HepG2 (cell line): ENCODE results near the gene PHKG2. TPM values are rescaled to one million over a fixed set of nuclear protein-coding genes. Genes with fewer than 3 reads are reported as not detected.

Source experiments
- AFF4 ChIP-seq: sonication (generic); formaldehyde crosslinking; IDR thresholded peaks from 2 replicates; pipeline ENCODE4 v1.4.0; 2020; ENCODE audit warnings: missing genetic modification reagents
- ATM ChIP-seq: fragments of 450-650 bp; IDR thresholded peaks from 2 replicates; pipeline ENCODE4 v1.7.1; 2017; ENCODE audit warnings: mild to moderate bottlenecking, borderline replicate concordance
- BHLHE40 ChIP-seq: IDR thresholded peaks from 2 replicates; pipeline ENCODE4 v1.6.1; 2011; ENCODE audit warnings: low read length, improper control_type of control experiment
- EEA1 ChIP-seq: sonication (generic); formaldehyde crosslinking; IDR thresholded peaks from 2 replicates; pipeline ENCODE4 v1.5.1; 2020; ENCODE audit warnings: mild to moderate bottlenecking, missing genetic modification reagents, borderline replicate concordance
- GFI1 ChIP-seq: sonication (generic); formaldehyde crosslinking; IDR thresholded peaks from 2 replicates; pipeline ENCODE4 v1.5.0; 2020; ENCODE audit warnings: missing genetic modification reagents, mild to moderate bottlenecking, borderline replicate concordance
- MTF1 ChIP-seq: sonication (generic); formaldehyde crosslinking; IDR thresholded peaks from 2 replicates; pipeline ENCODE4 v1.5.0; 2020; ENCODE audit warnings: missing genetic modification reagents
- NFYC ChIP-seq: IDR thresholded peaks from 2 replicates; pipeline ENCODE4 v1.6.1; 2016; ENCODE audit warnings: missing genetic modification reagents, missing compliant biosample characterization
- PBX2 ChIP-seq: IDR thresholded peaks from 2 replicates; pipeline ENCODE4 v1.6.1; 2016; ENCODE audit warnings: control low read depth
- PHF20 ChIP-seq: sonication (generic); formaldehyde crosslinking; IDR thresholded peaks from 2 replicates; pipeline ENCODE4 v1.5.0; 2020; ENCODE audit warnings: mild to moderate bottlenecking, missing genetic modification reagents
- PRDM4 ChIP-seq: sonication (generic); formaldehyde crosslinking; IDR thresholded peaks from 2 replicates; pipeline ENCODE4 v1.9.0; 2021; ENCODE audit warnings: missing genetic modification reagents, borderline replicate concordance
- RORA ChIP-seq: sonication (generic); formaldehyde crosslinking; IDR thresholded peaks from 2 replicates; pipeline ENCODE4 v1.5.0; 2020; ENCODE audit warnings: mild to moderate bottlenecking, missing genetic modification reagents, moderate library complexity
- SOX13 ChIP-seq, 3 experiments: fragments of 450-650 bp in 1 of 3; sonication (generic) in 1 of 3; formaldehyde crosslinking in 1 of 3; IDR thresholded peaks in 2 of 3; conservative IDR thresholded peaks in 1 of 3; 2 replicates each; pipeline versions ENCODE4 v1.5.0 to v1.6.1; 2016 to 2020; ENCODE audit warnings: antibody characterized with exemption in 1 of 3, mild to moderate bottlenecking in 1 of 3, missing compliant biosample characterization in 1 of 3, missing genetic modification reagents in 1 of 3, moderate library complexity in 1 of 3
- YY1 ChIP-seq: IDR thresholded peaks from 2 replicates; pipeline ENCODE4 v1.6.1; 2011; ENCODE audit warnings: low read length, low read depth, moderate library complexity, mild to moderate bottlenecking; ENCODE audit not compliant: insufficient read depth, insufficient replicate concordance
- ZFP36L1 ChIP-seq: sonication (generic); formaldehyde crosslinking; IDR thresholded peaks from 2 replicates; pipeline ENCODE4 v1.8.0; 2022; ENCODE audit warnings: mild to moderate bottlenecking, missing genetic modification reagents, moderate library complexity
- ZFY ChIP-seq: sonication (generic); formaldehyde crosslinking; IDR thresholded peaks from 2 replicates; pipeline ENCODE4 v1.4.0; 2020; ENCODE audit warnings: missing genetic modification reagents
- ZKSCAN8 ChIP-seq: IDR thresholded peaks from 2 replicates; pipeline ENCODE4 v1.6.1; 2016; ENCODE audit warnings: borderline replicate concordance, missing genetic modification reagents, missing compliant biosample characterization
- ZNF138 ChIP-seq: sonication (generic); formaldehyde crosslinking; IDR thresholded peaks from 2 replicates; pipeline ENCODE4 v1.5.0; 2020; ENCODE audit warnings: mild to moderate bottlenecking, low read depth, missing genetic modification reagents
- ZNF251 ChIP-seq: sonication (generic); formaldehyde crosslinking; IDR thresholded peaks from 2 replicates; pipeline ENCODE4 v1.9.0; 2021; ENCODE audit warnings: mild to moderate bottlenecking, missing genetic modification reagents
- ZNF549 ChIP-seq: sonication (generic); formaldehyde crosslinking; IDR thresholded peaks from 2 replicates; pipeline ENCODE4 v1.5.0; 2020; ENCODE audit warnings: missing genetic modification reagents
- ZNF678 ChIP-seq: sonication (generic); formaldehyde crosslinking; IDR thresholded peaks from 2 replicates; pipeline ENCODE4 v1.4.0; 2020; ENCODE audit warnings: mild to moderate bottlenecking, missing genetic modification reagents
- ZNF737 ChIP-seq: sonication (generic); formaldehyde crosslinking; IDR thresholded peaks from 2 replicates; pipeline ENCODE4 v1.5.0; 2020; ENCODE audit warnings: missing genetic modification reagents, mild to moderate bottlenecking, borderline replicate concordance
- ZNF768 ChIP-seq: sonication (generic); formaldehyde crosslinking; IDR thresholded peaks from 2 replicates; pipeline ENCODE4 v1.4.0; 2020; ENCODE audit warnings: missing genetic modification reagents
- polyA plus RNA-seq, 8 experiments: library from polyadenylated mRNA; depleted of rRNA in 3 of 8; stranded (reverse) in 7 of 8; unstranded in 1 of 8; fragments of >200 nt; fragmentation: Illumina TruSeq in 4 of 8; extraction: Trizol in 4 of 8; gene quantifications; 2 replicates each; pipeline versions ENCODE4 v1.2.1 to v1.2.3, GENCODE V29; 2011 to 2016; ENCODE audit warnings: low read depth in 4 of 8, missing spikeins in 1 of 8, mixed read lengths in 1 of 8; ENCODE audit not compliant: insufficient read depth in 1 of 8
- total RNA-seq, 5 experiments: library from RNA; depleted of rRNA; stranded (reverse); fragments of >200 nt; fragmentation: Illumina TruSeq; extraction: Trizol; gene quantifications; 2 replicates each; pipeline ENCODE4 v1.2.3, GENCODE V29; 2016; ENCODE audit warnings: low read depth in 1 of 5

The PHKG2 gene
- total and polyA plus RNA-seq, 2 of the 13 experiments (the other 11 are each of a cell fraction or from before 2014, with no cell fraction given) = 37.4 to 42.1 TPM

- TF ChIP-seq ZNF251 (CRISPR knock-in tag) = peak; percentile 18; the same call in 1 of the 2 replicates
- TF ChIP-seq ZNF768 (CRISPR knock-in tag) = no peak
- TF ChIP-seq ZFP36L1 = no peak
- TF ChIP-seq AFF4 = no peak
- TF ChIP-seq RORA (CRISPR knock-in tag) = no peak
- no peak for TF ChIP-seq ATM
- peak; percentile 59 for TF ChIP-seq ZFY
- TF ChIP-seq YY1 = peak; percentile 99
- TF ChIP-seq PHF20 (CRISPR knock-in tag) = peak; percentile 81
- no peak for TF ChIP-seq ZNF549
- TF ChIP-seq SOX13 (IDR thresholded peaks at IDR 0.05) = no peak
- no peak for TF ChIP-seq SOX13 (CRISPR knock-in tag; conservative IDR thresholded peaks at IDR 0.05 in 1 of 2, IDR thresholded peaks at IDR 0.05 in 1 of 2)
- no peak for TF ChIP-seq ZNF678 (CRISPR knock-in tag)
- 0 out of 2 replicates have a peak, but pooled peaks have one; percentile 63 for TF ChIP-seq ZNF138 (CRISPR knock-in tag)
- peak; percentile 76; the same call in 1 of the 2 replicates for TF ChIP-seq MTF1 (CRISPR knock-in tag)
- peak; percentile 88; the same call in 1 of the 2 replicates for TF ChIP-seq EEA1
- peak; percentile 85 for TF ChIP-seq NFYC (CRISPR knock-in tag)
- no peak for TF ChIP-seq BHLHE40
- TF ChIP-seq GFI1 (CRISPR knock-in tag) = 0 out of 2 replicates have a peak, but pooled peaks have one; percentile 10
- no peak for TF ChIP-seq PRDM4 (CRISPR knock-in tag)
- no peak; the same call in 1 of the 2 replicates for TF ChIP-seq ZKSCAN8 (CRISPR knock-in tag)
- no peak for TF ChIP-seq PBX2 (CRISPR knock-in tag)
- no peak; the same call in 1 of the 2 replicates for TF ChIP-seq ZNF737 (CRISPR knock-in tag)
Observed at GRCh38 chr16:30761928-30762902, 14.0 kb downstream of the PHKG2 start, which contains the start of the genes CFAP119 and RNF40 (continued).
